ENCODE results near the gene ZC3H6.

DNA sequence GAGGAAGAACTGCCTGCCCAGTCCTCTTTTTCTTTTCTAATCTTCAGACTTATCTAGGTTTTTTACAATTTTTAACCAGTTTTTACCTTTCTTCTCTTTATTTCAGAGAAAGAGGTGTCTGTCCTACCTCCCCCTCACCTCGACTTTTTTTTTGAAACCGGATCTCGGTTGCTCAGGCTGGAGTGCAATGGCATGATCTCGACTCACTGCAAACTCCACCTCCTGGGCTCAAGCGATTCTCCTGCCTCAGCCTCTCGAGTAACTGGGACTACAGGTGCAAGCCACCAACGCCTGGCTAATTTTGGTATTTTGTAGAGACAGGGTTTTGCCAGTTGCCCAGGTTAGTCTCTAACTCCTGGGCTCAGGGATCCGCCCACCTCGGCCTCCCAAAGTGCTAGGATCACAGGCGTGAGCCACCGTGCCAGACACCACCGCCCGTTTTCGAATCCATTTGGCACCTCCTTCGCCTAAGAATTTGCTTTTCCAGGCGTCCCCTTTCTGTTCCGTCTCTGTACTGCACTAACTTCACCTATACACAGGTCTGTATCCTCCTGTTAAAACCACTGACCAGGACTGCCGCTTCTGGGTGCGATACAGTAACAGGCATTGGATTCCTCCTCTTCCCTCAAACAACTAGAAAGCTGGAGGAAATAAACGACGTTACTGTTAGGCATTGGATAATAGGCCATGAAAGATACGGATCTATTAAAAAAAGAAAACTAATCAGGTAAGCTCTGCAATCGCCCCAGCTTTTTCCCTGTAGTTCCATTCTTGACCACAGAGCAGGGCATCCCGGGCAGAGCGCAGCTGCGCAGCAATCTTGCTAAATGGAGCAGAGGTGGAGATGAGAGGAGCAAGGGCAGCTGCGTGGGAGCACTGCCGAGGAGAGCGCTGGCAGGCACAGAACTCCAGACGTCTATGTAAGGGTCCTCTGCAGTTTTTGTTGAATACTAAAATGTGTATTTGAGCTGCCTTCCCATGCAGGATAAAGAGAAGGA lies 69.9 kb downstream of the ZC3H6 start:
- TF ChIP-seq, protein P1, sequence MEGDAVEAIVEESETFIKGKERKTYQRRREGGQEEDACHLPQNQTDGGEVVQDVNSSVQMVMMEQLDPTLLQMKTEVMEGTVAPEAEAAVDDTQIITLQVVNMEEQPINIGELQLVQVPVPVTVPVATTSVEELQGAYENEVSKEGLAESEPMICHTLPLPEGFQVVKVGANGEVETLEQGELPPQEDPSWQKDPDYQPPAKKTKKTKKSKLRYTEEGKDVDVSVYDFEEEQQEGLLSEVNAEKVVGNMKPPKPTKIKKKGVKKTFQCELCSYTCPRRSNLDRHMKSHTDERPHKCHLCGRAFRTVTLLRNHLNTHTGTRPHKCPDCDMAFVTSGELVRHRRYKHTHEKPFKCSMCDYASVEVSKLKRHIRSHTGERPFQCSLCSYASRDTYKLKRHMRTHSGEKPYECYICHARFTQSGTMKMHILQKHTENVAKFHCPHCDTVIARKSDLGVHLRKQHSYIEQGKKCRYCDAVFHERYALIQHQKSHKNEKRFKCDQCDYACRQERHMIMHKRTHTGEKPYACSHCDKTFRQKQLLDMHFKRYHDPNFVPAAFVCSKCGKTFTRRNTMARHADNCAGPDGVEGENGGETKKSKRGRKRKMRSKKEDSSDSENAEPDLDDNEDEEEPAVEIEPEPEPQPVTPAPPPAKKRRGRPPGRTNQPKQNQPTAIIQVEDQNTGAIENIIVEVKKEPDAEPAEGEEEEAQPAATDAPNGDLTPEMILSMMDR (IDR thresholded peaks at IDR 0.05; ENCODE audit: insufficient read depth, low read depth, low read length): no peak
- TF ChIP-seq EZH2 (IDR thresholded peaks at IDR 0.05; ENCODE audit: insufficient read depth, low read length): no peak
